GM12878 (cell line): ENCODE data around the gene AQP2. TPM values are rescaled to one million over a fixed set of nuclear protein-coding genes. Genes with fewer than 3 reads are reported as not detected.

Source experiments
- BHLHE40 ChIP-seq, 2 experiments: fragments of 450-650 bp in 1 of 2; IDR thresholded peaks; 2 replicates each; pipeline ENCODE4 v1.6.1; 2011 to 2017; ENCODE audit warnings: low read depth in 2 of 2, borderline replicate concordance in 1 of 2, improper control_type of control experiment in 1 of 2, low read length in 1 of 2, mild to moderate bottlenecking in 1 of 2
- CREM ChIP-seq: IDR thresholded peaks from 2 replicates; pipeline ENCODE4 v1.6.1; 2014; ENCODE audit warnings: antibody characterized with exemption, low read depth
- HDAC6 ChIP-seq: fragments of 200-600 bp; sonication (generic); IDR thresholded peaks from one replicate; pipeline ENCODE4 v1.8.0; 2017; ENCODE audit warnings: antibody characterized with exemption; ENCODE audit not compliant: unreplicated experiment
- NFIC ChIP-seq: IDR thresholded peaks from 2 replicates; pipeline ENCODE4 v1.6.1; 2012; ENCODE audit warnings: low read depth, mild to moderate bottlenecking, inconsistent platforms, low read length, moderate library complexity
- POLR2AphosphoS2 ChIP-seq: IDR thresholded peaks from 2 replicates; pipeline ENCODE4 v1.6.1; 2011; ENCODE audit warnings: low read depth, mild to moderate bottlenecking, low read length, improper control_type of control experiment, moderate library complexity
- POU2F2 ChIP-seq: IDR thresholded peaks from 3 replicates; pipeline ENCODE4 v1.6.1; 2011; ENCODE audit warnings: low read depth, mild to moderate bottlenecking, low read length, borderline replicate concordance
- SIN3A ChIP-seq: IDR thresholded peaks from 2 replicates; pipeline ENCODE4 v1.6.1; 2012; ENCODE audit warnings: low read depth, low read length, improper control_type of control experiment
- SIX5 ChIP-seq: IDR thresholded peaks from 2 replicates; pipeline ENCODE4 v1.6.1; 2011; ENCODE audit warnings: mild to moderate bottlenecking, low read depth, low read length, moderate library complexity; ENCODE audit not compliant: severe bottlenecking
- SMAD1 ChIP-seq: fragments of 450-650 bp; IDR thresholded peaks from 2 replicates; pipeline ENCODE4 v1.6.1; 2018; ENCODE audit warnings: mild to moderate bottlenecking, low read depth; ENCODE audit not compliant: partially characterized antibody
- TARDBP ChIP-seq: IDR thresholded peaks from 2 replicates; pipeline ENCODE4 v1.6.1; 2016; ENCODE audit warnings: borderline replicate concordance
- TCF12 ChIP-seq: IDR thresholded peaks from 2 replicates; pipeline ENCODE4 v1.6.1; 2011; ENCODE audit warnings: low read depth, mild to moderate bottlenecking, low read length
- ZNF24 ChIP-seq: fragments of 450-650 bp; IDR thresholded peaks from 2 replicates; pipeline ENCODE4 v1.6.1; 2017; ENCODE audit warnings: antibody characterized with exemption, mild to moderate bottlenecking
- ZNF622 ChIP-seq: fragments of 450-650 bp; IDR thresholded peaks from 2 replicates; pipeline ENCODE4 v1.6.1; 2017; ENCODE audit warnings: mild to moderate bottlenecking, inconsistent platforms
- ZZZ3 ChIP-seq: IDR thresholded peaks from 2 replicates; pipeline ENCODE4 v1.6.1; 2011; ENCODE audit warnings: low read depth; ENCODE audit not compliant: control insufficient read depth, insufficient read length
- polyA plus RNA-seq, 11 experiments: library from polyadenylated mRNA; depleted of rRNA in 4 of 11; unstranded in 6 of 11; stranded (reverse) in 5 of 11; fragments of >200 nt; fragmentation: Nextera tagmentation in 4 of 11; fragmentation: Illumina TruSeq in 1 of 11; extraction: Ambion mirVana in 4 of 11; extraction: Trizol in 1 of 11; gene quantifications; 1 replicate in 1 of 11; 2 replicates in 10 of 11; pipeline versions ENCODE4 v1.2.1 to v1.2.3, GENCODE V29; 2011 to 2016; ENCODE audit warnings: inconsistent platforms in 2 of 11, missing spikeins in 2 of 11, low read depth in 1 of 11
- total RNA-seq, 4 experiments: library from RNA; depleted of rRNA in 3 of 4; stranded (reverse); fragments of >200 nt in 3 of 4; fragmentation: Illumina TruSeq in 1 of 4; extraction: Trizol in 1 of 4; gene quantifications; 2 replicates each; pipeline versions ENCODE4 v1.2.1 to v1.2.3, GENCODE V29; 2013 to 2021
- TF ChIP-seq, protein P1 (sequence below): fragments of 450-650 bp; conservative IDR thresholded peaks from 2 replicates; pipeline ENCODE4 v1.6.1; 2017; ENCODE audit warnings: mild to moderate bottlenecking, moderate library complexity

The AQP2 gene
- total and polyA plus RNA-seq, 10 of the 15 experiments (the other 5 are each of a cell fraction or from before 2014, with no cell fraction given) = not detected

GRCh38 chr12:49909356-49909755 lies 41.2 kb upstream of the AQP2 start (continued):
- TF ChIP-seq POLR2AphosphoS2 = no peak
- no peak for TF ChIP-seq TCF12
- TF ChIP-seq TARDBP = no peak
- no peak for TF ChIP-seq NFIC
- no peak for TF ChIP-seq SMAD1
- TF ChIP-seq SIX5 = no peak
- no peak for TF ChIP-seq ZNF622
- TF ChIP-seq ZNF24 = no peak
- no peak for TF ChIP-seq HDAC6
- TF ChIP-seq SIN3A = no peak
- no peak for TF ChIP-seq BHLHE40 (IDR thresholded peaks at IDR 0.05; ENCODE audit: borderline replicate concordance in 1 of 2, low read depth in 2 of 2, low read length in 1 of 2)
- no peak for TF ChIP-seq ZZZ3
- TF ChIP-seq, protein P1, sequence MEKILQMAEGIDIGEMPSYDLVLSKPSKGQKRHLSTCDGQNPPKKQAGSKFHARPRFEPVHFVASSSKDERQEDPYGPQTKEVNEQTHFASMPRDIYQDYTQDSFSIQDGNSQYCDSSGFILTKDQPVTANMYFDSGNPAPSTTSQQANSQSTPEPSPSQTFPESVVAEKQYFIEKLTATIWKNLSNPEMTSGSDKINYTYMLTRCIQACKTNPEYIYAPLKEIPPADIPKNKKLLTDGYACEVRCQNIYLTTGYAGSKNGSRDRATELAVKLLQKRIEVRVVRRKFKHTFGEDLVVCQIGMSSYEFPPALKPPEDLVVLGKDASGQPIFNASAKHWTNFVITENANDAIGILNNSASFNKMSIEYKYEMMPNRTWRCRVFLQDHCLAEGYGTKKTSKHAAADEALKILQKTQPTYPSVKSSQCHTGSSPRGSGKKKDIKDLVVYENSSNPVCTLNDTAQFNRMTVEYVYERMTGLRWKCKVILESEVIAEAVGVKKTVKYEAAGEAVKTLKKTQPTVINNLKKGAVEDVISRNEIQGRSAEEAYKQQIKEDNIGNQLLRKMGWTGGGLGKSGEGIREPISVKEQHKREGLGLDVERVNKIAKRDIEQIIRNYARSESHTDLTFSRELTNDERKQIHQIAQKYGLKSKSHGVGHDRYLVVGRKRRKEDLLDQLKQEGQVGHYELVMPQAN = no peak
- TF ChIP-seq CREM = no peak
- no peak for TF ChIP-seq POU2F2
- TF ChIP-seq, all 136 proteins: peak for 0
